ENCODE results near the gene PTPRN2. TPM values are rescaled to one million over a fixed set of nuclear protein-coding genes. Genes with fewer than 3 reads are reported as not detected.

PTPRN2 gene
- total RNA-seq, 1 donor from 2014 or later, result 15.4 TPM

- H3K4me1 Mint-ChIP-seq (ENCODE audit: unreplicated experiment), result no peaks in the 10 kb centered on the region
- H3K27ac Mint-ChIP-seq, result no peak overlapping the region
- H3K36me3 Mint-ChIP-seq, result no peaks in the 10 kb centered on the region
- no peak for DNase-seq (ENCODE audit: extremely low spot score, unreplicated experiment)
- H3K4me3 Mint-ChIP-seq, result peak overlapping the region; percentile 28
- H3K27me3 Mint-ChIP-seq, result peaks cover 38% of the 10 kb centered on the region
- no peaks in the 10 kb centered on the region for H3K9me3 Mint-ChIP-seq
- TF ChIP-seq CTCF (conservative IDR thresholded peaks at IDR 0.05), result no peak
These were observed 2.5 kb upstream of the PTPRN2 start for GRCh38 chr7:158590181-158590530.

GRCh38 chr7:158589653-158590052 lies 2.0 kb upstream of the PTPRN2 start:
- Mint-ChIP-seq H3K27me3 (peaks cover 43% of the 10 kb centered on the region), H3K27ac (no peak overlapping the region), H3K36me3 (no peaks in the 10 kb centered on the region), H3K4me1 (ENCODE audit: unreplicated experiment) (no peaks in the 10 kb centered on the region), H3K9me3 (no peaks in the 10 kb centered on the region), H3K4me3 (peak overlapping the region; percentile 62)
- DNase-seq (ENCODE audit: extremely low spot score, unreplicated experiment), result no peak
- TF ChIP-seq CTCF (conservative IDR thresholded peaks at IDR 0.05), result no peak

- H3K4me3 Mint-ChIP-seq, result peak overlapping the region; percentile 79
- DNase-seq (ENCODE audit: extremely low spot score, unreplicated experiment), result no peak
- no peak overlapping the region for H3K27ac Mint-ChIP-seq
- no peaks in the 10 kb centered on the region for H3K9me3 Mint-ChIP-seq
- no peaks in the 10 kb centered on the region for H3K36me3 Mint-ChIP-seq
- H3K27me3 Mint-ChIP-seq, result peaks cover 50% of the 10 kb centered on the region
- TF ChIP-seq CTCF (conservative IDR thresholded peaks at IDR 0.05), result no peak
- H3K4me1 Mint-ChIP-seq (ENCODE audit: unreplicated experiment), result no peaks in the 10 kb centered on the region
These were observed 1.3 kb upstream of the PTPRN2 start for GRCh38 chr7:158588878-158589442.

- TF ChIP-seq CTCF (conservative IDR thresholded peaks at IDR 0.05), result no peak
- Mint-ChIP-seq H3K27ac (no peak overlapping the region), H3K36me3 (no peaks in the 10 kb centered on the region), H3K4me1 (ENCODE audit: unreplicated experiment) (no peaks in the 10 kb centered on the region), H3K27me3 (peaks cover 57% of the 10 kb centered on the region), H3K9me3 (no peaks in the 10 kb centered on the region), H3K4me3 (peak overlapping the region; percentile 79)
- DNase-seq (ENCODE audit: extremely low spot score, unreplicated experiment), result no peak
These were observed 658 bp upstream of the PTPRN2 start for GRCh38 chr7:158588085-158588877.

- no peaks in the 10 kb centered on the region for H3K4me1 Mint-ChIP-seq (ENCODE audit: unreplicated experiment)
- H3K4me3 Mint-ChIP-seq, result peak overlapping the region; percentile 84
- no peaks in the 10 kb centered on the region for H3K9me3 Mint-ChIP-seq
- H3K36me3 Mint-ChIP-seq, result no peaks in the 10 kb centered on the region
- H3K27ac Mint-ChIP-seq, result no peak overlapping the region
- TF ChIP-seq CTCF (conservative IDR thresholded peaks at IDR 0.05), result no peak
- peaks cover 60% of the 10 kb centered on the region for H3K27me3 Mint-ChIP-seq
- DNase-seq (ENCODE audit: extremely low spot score, unreplicated experiment), result no peak
These were observed 993 bp downstream of the PTPRN2 start for GRCh38 chr7:158586499-158587161.

Measured in type B pancreatic cell (in vitro differentiated cells).